GM12878 (cell line): ENCODE measurements around the gene ASIC1. TPM values are rescaled to one million over a fixed set of nuclear protein-coding genes. Genes with fewer than 3 reads are reported as not detected.

Experiments used
- ATAC-seq: fragments of 200-7000 bp; cut with Tn5 transposase; 3 replicates; pipeline ENCODE4 v1.9.1; 2020; ENCODE audit warnings: mild to moderate bottlenecking, moderate library complexity
- BruUV-seq: library from RNA; stranded (reverse); fragments of 400-500 nt; replicated peaks from 2 replicates; lab custom pipeline; 2021; lab: Mats Ljungman, UMichigan
- CTCF ChIA-PET: fragments of 300-600 bp; sonication (Branson Sonifier 250); formaldehyde crosslinking; extraction: SDS; loops from one replicate; lab custom pipeline; 2021; ENCODE audit warnings: inconsistent platforms; lab: Yijun Ruan, JAX
- POLR2A ChIA-PET: fragments of 350-600 bp; formaldehyde crosslinking; extraction: SDS; loops from one replicate; lab custom pipeline; 2021; ENCODE audit warnings: inconsistent platforms; lab: Charles Lee
- RAD21 ChIA-PET: fragments of 300-600 bp; sonication (Branson Sonifier 250); formaldehyde crosslinking; loops from one replicate; lab custom pipeline; 2023; ENCODE audit warnings: antibody characterized with exemption; ENCODE audit not compliant: unreplicated experiment; lab: Charles Lee
- SMC1A ChIA-PET: fragments of 300-600 bp; sonication (Branson Sonifier 250); formaldehyde crosslinking; loops from one replicate; lab custom pipeline; 2023; ENCODE audit not compliant: unreplicated experiment, uncharacterized antibody; lab: Charles Lee
- DNase-seq: peaks from one replicate; pipeline ENCODE4 v3.0.0-alpha.2; 2011; ENCODE audit warnings: low read depth, low spot score
- FAIRE-seq: peaks from 3 replicates; lab custom pipeline; 2011; peaks lifted over from hg19 to GRCh38; lab: Jason Lieb, UNC
- H2AFZ ChIP-seq: 2 replicates; pipeline ENCODE4 v1.6.0; 2011; ENCODE audit warnings: low read depth, low read length, control low read depth; ENCODE audit not compliant: control insufficient read depth
- H3K27ac ChIP-seq: 2 replicates; pipeline ENCODE4 v1.5.1; 2011; ENCODE audit warnings: control low read depth; ENCODE audit not compliant: control insufficient read depth, insufficient read depth
- H3K27me3 ChIP-seq, 2 experiments: replicated peaks in 1 of 2; 2 replicates each; pipeline versions ENCODE4 v1.6.0 to v1.6.1; 2011; ENCODE audit warnings: low read length in 1 of 2; ENCODE audit not compliant: control insufficient read depth in 2 of 2, insufficient read depth in 2 of 2
- H3K36me3 ChIP-seq, 2 experiments: 2 replicates each; pipeline ENCODE4 v1.5.1; 2011; ENCODE audit warnings: low read length in 1 of 2; ENCODE audit not compliant: control insufficient read depth in 2 of 2, insufficient read depth in 2 of 2
- H3K4me1 ChIP-seq: 2 replicates; pipeline ENCODE4 v1.6.1; 2011; ENCODE audit warnings: mild to moderate bottlenecking, low read length, moderate library complexity, mixed read lengths; ENCODE audit not compliant: control insufficient read depth, insufficient read depth
- H3K4me2 ChIP-seq: 2 replicates; pipeline ENCODE4 v1.6.0; 2011; ENCODE audit warnings: control low read depth; ENCODE audit not compliant: control insufficient read depth, insufficient read depth
- H3K4me3 ChIP-seq: fragments of 200-600 bp; sonication (generic); 2 replicates; pipeline ENCODE4 v1.5.1; 2016
- H3K79me2 ChIP-seq: 2 replicates; pipeline ENCODE4 v1.6.0; 2011; ENCODE audit warnings: low read length; ENCODE audit not compliant: control insufficient read depth, insufficient read depth
- H3K9ac ChIP-seq: 2 replicates; pipeline ENCODE4 v1.8.0; 2011; ENCODE audit warnings: low read length, control low read depth, mixed read lengths; ENCODE audit not compliant: control insufficient read depth, insufficient read depth
- H3K9me3 ChIP-seq: replicated peaks from 3 replicates; pipeline ENCODE4 v1.5.1; 2011; ENCODE audit warnings: mild to moderate bottlenecking, low read length; ENCODE audit not compliant: control insufficient read depth, insufficient read depth
- H4K20me1 ChIP-seq: 2 replicates; pipeline ENCODE4 v1.6.0; 2011; ENCODE audit not compliant: control insufficient read depth, insufficient read depth
- CBX5 ChIP-seq: sonication (generic); IDR thresholded peaks from 2 replicates; pipeline ENCODE4 v1.6.1; 2016; ENCODE audit warnings: low read depth, moderate library complexity, mild to moderate bottlenecking, inconsistent platforms
- CHD1 ChIP-seq: IDR thresholded peaks from 2 replicates; pipeline ENCODE4 v1.6.1; 2012; ENCODE audit warnings: low read depth, low read length, improper control_type of control experiment
- CHD2 ChIP-seq: IDR thresholded peaks from 2 replicates; pipeline ENCODE4 v1.6.1; 2011; ENCODE audit warnings: low read depth, low read length, improper control_type of control experiment, borderline replicate concordance
- CREM ChIP-seq: IDR thresholded peaks from 2 replicates; pipeline ENCODE4 v1.6.1; 2014; ENCODE audit warnings: antibody characterized with exemption, low read depth
- HDAC2 ChIP-seq: fragments of 200-600 bp; sonication (generic); IDR thresholded peaks from 2 replicates; pipeline ENCODE4 v1.6.1; 2017
- HDAC6 ChIP-seq: fragments of 200-600 bp; sonication (generic); IDR thresholded peaks from one replicate; pipeline ENCODE4 v1.8.0; 2017; ENCODE audit warnings: antibody characterized with exemption; ENCODE audit not compliant: unreplicated experiment
- HDGF ChIP-seq: fragments of 450-650 bp; IDR thresholded peaks from 2 replicates; pipeline ENCODE4 v1.6.1; 2016; ENCODE audit warnings: antibody characterized with exemption
- IKZF1 ChIP-seq: fragments of 450-650 bp; conservative IDR thresholded peaks from 2 replicates; pipeline ENCODE4 v1.6.1; 2017; ENCODE audit warnings: antibody characterized with exemption, mild to moderate bottlenecking
- MEF2B ChIP-seq: fragments of 450-650 bp; IDR thresholded peaks from 2 replicates; pipeline ENCODE4 v1.6.1; 2018; ENCODE audit warnings: mild to moderate bottlenecking, moderate library complexity; ENCODE audit not compliant: partially characterized antibody, poor library complexity, severe bottlenecking
- MLLT1 ChIP-seq: fragments of 450-650 bp; IDR thresholded peaks from 2 replicates; pipeline ENCODE4 v1.6.1; 2016; ENCODE audit warnings: mild to moderate bottlenecking
- MTA2 ChIP-seq: fragments of 450-650 bp; IDR thresholded peaks from 2 replicates; pipeline ENCODE4 v1.6.1; 2016; ENCODE audit warnings: low read depth, mild to moderate bottlenecking, moderate library complexity
- NBN ChIP-seq: fragments of 450-650 bp; IDR thresholded peaks from 2 replicates; pipeline ENCODE4 v1.6.1; 2016
- NR2C1 ChIP-seq: fragments of 450-650 bp; IDR thresholded peaks from 2 replicates; pipeline ENCODE4 v1.6.1; 2017; ENCODE audit warnings: antibody characterized with exemption, mild to moderate bottlenecking, moderate library complexity
- NR2F1 ChIP-seq: fragments of 450-650 bp; conservative IDR thresholded peaks from 2 replicates; pipeline ENCODE4 v1.6.1; 2017; ENCODE audit warnings: mild to moderate bottlenecking
- RAD51 ChIP-seq: fragments of 450-650 bp; IDR thresholded peaks from 2 replicates; pipeline ENCODE4 v1.6.1; 2016; ENCODE audit warnings: moderate library complexity, mild to moderate bottlenecking, inconsistent platforms
- RELB ChIP-seq: fragments of 450-650 bp; IDR thresholded peaks from 2 replicates; pipeline ENCODE4 v1.6.1; 2017; ENCODE audit warnings: low read depth, mild to moderate bottlenecking, moderate library complexity
- RFX5 ChIP-seq: IDR thresholded peaks from 2 replicates; pipeline ENCODE4 v1.6.1; 2011; ENCODE audit warnings: low read depth, low read length, improper control_type of control experiment
- SKIL ChIP-seq: fragments of 450-650 bp; IDR thresholded peaks from 2 replicates; pipeline ENCODE4 v1.6.1; 2017; ENCODE audit warnings: mild to moderate bottlenecking, low read depth, inconsistent platforms; ENCODE audit not compliant: poor library complexity, severe bottlenecking
- SMAD1 ChIP-seq: fragments of 450-650 bp; IDR thresholded peaks from 2 replicates; pipeline ENCODE4 v1.6.1; 2018; ENCODE audit warnings: mild to moderate bottlenecking, low read depth; ENCODE audit not compliant: partially characterized antibody
- SREBF1 ChIP-seq: IDR thresholded peaks from 2 replicates; pipeline ENCODE4 v1.6.1; 2012; ENCODE audit warnings: mild to moderate bottlenecking, low read length
- WGBS: methylation state at CpG from one replicate; pipeline ENCODE4 v1.1.6; 2016; ENCODE audit warnings: low lambda C conversion rate; ENCODE audit not compliant: insufficient replicate concordance, insufficient coverage; ENCODE audit errors: missing lambda C conversion rate; 5-methylcytosine and 5-hydroxymethylcytosine counted together
- in situ Hi-C: fragments of 300-500 bp; cut with MboI; formaldehyde crosslinking; loops from 9 replicates; pipeline ENCODE4 v1.14.3; 2018; ENCODE audit warnings: mixed read lengths
- intact Hi-C: fragments of 100-400 bp; cut with micrococcal nuclease; formaldehyde crosslinking; loops from one replicate; pipeline ENCODE4 v1.14.2; 2022; ENCODE audit not compliant: unreplicated experiment
- polyA plus RNA-seq, 11 experiments: library from polyadenylated mRNA; depleted of rRNA in 4 of 11; unstranded in 6 of 11; stranded (reverse) in 5 of 11; fragments of >200 nt; fragmentation: Nextera tagmentation in 4 of 11; fragmentation: Illumina TruSeq in 1 of 11; extraction: Ambion mirVana in 4 of 11; extraction: Trizol in 1 of 11; gene quantifications; 1 replicate in 1 of 11; 2 replicates in 10 of 11; pipeline versions ENCODE4 v1.2.1 to v1.2.3, GENCODE V29; 2011 to 2016; ENCODE audit warnings: inconsistent platforms in 2 of 11, missing spikeins in 2 of 11, low read depth in 1 of 11
- total RNA-seq, 4 experiments: library from RNA; depleted of rRNA in 3 of 4; stranded (reverse); fragments of >200 nt in 3 of 4; fragmentation: Illumina TruSeq in 1 of 4; extraction: Trizol in 1 of 4; gene quantifications; 2 replicates each; pipeline versions ENCODE4 v1.2.1 to v1.2.3, GENCODE V29; 2013 to 2021

ASIC1 gene
- total and polyA plus RNA-seq, 10 of the 15 experiments (the other 5 are each of a cell fraction or from before 2014, with no cell fraction given): 0.02 to 0.28 (median 0.21) TPM; not detected in 4

- H3K79me2 ChIP-seq: peaks cover 25% of the 10 kb centered on the region
- H3K9me3 ChIP-seq: no peaks in the 10 kb centered on the region
- peak overlapping the region; percentile 99 for H3K4me2 ChIP-seq
- POLR2A ChIA-PET: interaction anchor here (0.6 to 5.0 kb wide), 13 partner anchors 12 to 689 kb away, joined by 3 to 72 read pairs (median 8); partner anchors contain the start of genes CERS5, SMARCD1 and TMBIM6
- DNase-seq (peak; percentile 50), FAIRE-seq (peak; percentile 54), ATAC-seq (peak; percentile 49)
- CTCF ChIA-PET: interaction anchor here (0.7 to 13.0 kb wide), 36 partner anchors 8 to 785 kb away, joined by 3 to 257 read pairs (median 10); partner anchors contain the start of genes CERS5, GPD1, RACGAP1 and SMARCD1
- H3K4me3 ChIP-seq: peak overlapping the region; percentile 73
- no peaks in the 10 kb centered on the region for H4K20me1 ChIP-seq
- WGBS: 9% methylated on average over 8 of the region's 8 CpGs
- in situ Hi-C loops (no loop called here), intact Hi-C loops (no loop called here)
- RAD21 ChIA-PET: interaction anchor here (0.6 to 5.1 kb wide), 19 partner anchors 10 to 343 kb away, joined by 3 to 66 read pairs (median 5); partner anchors contain the start of genes CERS5 and SMARCD1
- peak overlapping the region; percentile 78 for H2AFZ ChIP-seq
- H3K36me3 ChIP-seq: no peaks in the 10 kb centered on the region; a peak in 1 of 4 replicates
- peaks cover 21% of the 10 kb centered on the region for H3K4me1 ChIP-seq
- SMC1A ChIA-PET: interaction anchor here (0.8 to 4.8 kb wide), 26 partner anchors 8 to 357 kb away, joined by 3 to 36 read pairs (median 7); partner anchors contain the start of genes CERS5 and SMARCD1
- H3K9ac ChIP-seq: peak overlapping the region; percentile 69
- BruUV-seq: no TSS peak
- peak overlapping the region; percentile 85 for H3K27ac ChIP-seq
- H3K27me3 ChIP-seq: no peaks in the 10 kb centered on the region
- TF ChIP-seq NBN: 0 out of 2 replicates have a peak, but pooled peaks have one; percentile 30
- 0 out of 2 replicates have a peak, but pooled peaks have one; percentile 39 for TF ChIP-seq RELB
- no peak for TF ChIP-seq HDAC6
- TF ChIP-seq RAD51: 0 out of 2 replicates have a peak, but pooled peaks have one; percentile 17
- no peak for TF ChIP-seq HDAC2
- no peak for TF ChIP-seq MLLT1
- peak; percentile 58; the same call in 1 of the 2 replicates for TF ChIP-seq IKZF1
- peak; percentile 35 for TF ChIP-seq RFX5
- no peak for TF ChIP-seq SKIL
- 0 out of 2 replicates have a peak, but pooled peaks have one; percentile 45 for TF ChIP-seq CHD2
- peak; percentile 47 for TF ChIP-seq SMAD1
- TF ChIP-seq NR2F1: peak; percentile 88
- TF ChIP-seq CHD1: no peak
- TF ChIP-seq SREBF1: no peak
- TF ChIP-seq NR2C1: peak; percentile 55
- no peak for TF ChIP-seq CBX5
- TF ChIP-seq CREM: no peak
- peak; percentile 33; the same call in 1 of the 2 replicates for TF ChIP-seq HDGF
- peak; percentile 86 for TF ChIP-seq MEF2B
- TF ChIP-seq MTA2: peak; percentile 31; the same call in 1 of the 2 replicates
Measured at GRCh38 chr12:50110127-50110761, 52.8 kb downstream of the ASIC1 start.
